Colon (tissue), 2 donors: ENCODE data around the gene CTBP2.

Experiments
- FAIRE-seq: peaks from 2 replicates; lab custom pipeline; 2012; peaks lifted over from hg19 to GRCh38; lab: Jason Lieb, UNC
- donor health status: control.
- donor health status: control.

CTBP2 gene

DNA sequence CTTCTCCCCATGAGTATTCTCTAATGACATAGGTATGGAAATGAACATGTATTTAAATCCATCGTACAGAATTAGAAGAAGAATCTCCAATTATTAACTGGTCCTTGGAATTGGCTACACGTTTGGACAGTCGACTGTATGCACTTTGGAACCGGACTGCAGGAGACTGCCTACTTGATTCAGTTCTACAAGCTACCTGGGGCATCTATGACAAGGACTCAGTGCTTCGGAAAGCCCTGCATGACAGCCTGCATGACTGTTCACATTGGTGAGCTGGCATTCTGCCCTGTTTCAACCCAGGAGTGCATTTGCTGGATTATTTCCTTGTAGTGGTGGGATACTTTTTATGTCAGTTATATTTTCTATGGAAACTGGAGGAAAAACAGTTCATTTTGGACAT, 186.2 kb downstream of the CTBP2 start:
- no peak for FAIRE-seq

- no peak for FAIRE-seq
Observed at GRCh38 chr10:124972637-124973036, 187.7 kb downstream of the CTBP2 start.

DNA sequence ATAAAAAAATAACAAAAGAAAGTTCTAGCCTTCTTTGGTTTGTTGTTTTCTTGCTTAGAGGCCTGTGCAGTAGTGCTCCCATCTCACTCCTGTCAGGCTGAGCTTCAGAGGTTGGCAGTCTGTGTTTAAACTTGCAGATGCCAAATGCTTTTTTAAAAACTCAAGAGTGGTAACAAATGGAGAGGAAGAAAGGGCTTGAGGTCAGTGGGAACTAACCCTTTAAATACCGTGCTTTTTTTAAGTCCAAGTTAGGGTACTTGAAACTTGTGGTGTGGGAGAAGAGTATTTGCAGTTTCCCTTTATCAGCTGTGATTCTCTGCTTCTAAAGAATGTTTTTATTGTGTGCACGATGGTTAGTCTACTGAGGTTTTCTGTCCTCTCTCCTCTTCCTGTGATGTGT, 189.1 kb downstream of the CTBP2 start:
- no peak for FAIRE-seq

DNA sequence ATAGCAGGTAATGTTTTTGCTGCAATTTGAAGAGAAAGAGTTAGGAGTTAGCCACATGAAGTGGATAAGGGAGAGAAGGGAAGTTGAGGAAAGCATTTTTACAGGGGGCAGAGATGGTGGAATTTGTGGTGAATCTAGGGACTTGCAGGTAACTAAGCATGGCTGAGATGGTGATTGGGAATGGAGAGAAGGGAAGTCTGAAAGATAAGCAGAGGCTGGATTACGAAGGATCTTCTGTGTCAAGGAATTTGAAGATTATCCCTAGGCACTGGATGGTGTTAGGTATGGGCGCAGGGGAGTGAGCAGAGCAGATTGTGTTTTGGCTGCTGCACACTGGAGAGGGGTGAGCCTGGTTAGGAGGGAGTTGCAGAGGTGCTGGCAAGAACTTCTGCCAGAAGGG, 193.1 kb downstream of the CTBP2 start:
- no peak for FAIRE-seq

DNA sequence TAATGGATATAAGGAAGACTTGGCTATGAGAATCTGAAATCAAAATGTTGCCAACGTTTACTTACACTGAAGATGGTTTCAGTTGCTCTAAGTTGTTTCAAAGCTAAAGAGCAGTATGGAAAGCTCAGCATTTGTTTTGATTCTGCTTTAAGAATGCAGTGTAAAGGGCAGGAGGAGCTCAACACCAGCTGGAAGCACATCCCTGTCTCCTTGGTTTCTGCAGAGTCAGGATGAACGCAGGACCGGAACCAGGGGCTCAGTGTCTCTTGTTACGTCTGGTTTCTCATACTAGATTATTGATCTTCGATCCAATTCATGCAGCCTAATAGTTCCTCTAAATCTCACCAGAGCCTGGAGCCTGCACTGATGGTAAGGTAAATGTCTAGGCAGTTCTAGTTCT, 194.4 kb downstream of the CTBP2 start:
- FAIRE-seq = no peak

GRCh38 chr10:124963866-124964720, 196.3 kb downstream of the CTBP2 start:
- FAIRE-seq = no peak

GRCh38 chr10:124962421-124962820, 197.9 kb downstream of the CTBP2 start:
- no peak for FAIRE-seq

GRCh38 chr10:124961248-124961570, 199.2 kb downstream of the CTBP2 start:
- no peak for FAIRE-seq

GRCh38 chr10:124959564-124959963, 200.8 kb downstream of the CTBP2 start:
- FAIRE-seq = no peak

- FAIRE-seq = no peak
Observed at GRCh38 chr10:124957404-124957947, 202.9 kb downstream of the CTBP2 start.

DNA sequence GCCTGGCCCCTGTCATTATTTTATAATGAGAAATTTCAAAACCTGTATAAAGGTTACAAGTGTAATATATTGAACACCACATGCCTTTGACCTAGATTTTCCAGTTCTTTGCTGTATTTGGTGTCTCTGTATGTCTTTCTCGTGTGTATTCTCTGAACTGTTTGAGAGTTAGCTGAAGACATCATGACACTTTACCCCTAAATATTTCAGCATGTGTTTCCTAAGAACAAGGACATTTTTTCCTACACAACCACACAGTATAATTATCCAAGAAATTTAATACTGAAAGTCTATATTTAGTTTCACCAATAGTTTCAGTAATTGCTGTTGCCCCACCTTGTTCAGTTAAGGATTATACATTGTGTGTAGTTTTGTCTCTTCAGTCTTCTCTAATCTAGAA, 203.6 kb downstream of the CTBP2 start:
- no peak for FAIRE-seq

- FAIRE-seq = no peak
Observed at GRCh38 chr10:124955868-124956267, 204.5 kb downstream of the CTBP2 start.

DNA sequence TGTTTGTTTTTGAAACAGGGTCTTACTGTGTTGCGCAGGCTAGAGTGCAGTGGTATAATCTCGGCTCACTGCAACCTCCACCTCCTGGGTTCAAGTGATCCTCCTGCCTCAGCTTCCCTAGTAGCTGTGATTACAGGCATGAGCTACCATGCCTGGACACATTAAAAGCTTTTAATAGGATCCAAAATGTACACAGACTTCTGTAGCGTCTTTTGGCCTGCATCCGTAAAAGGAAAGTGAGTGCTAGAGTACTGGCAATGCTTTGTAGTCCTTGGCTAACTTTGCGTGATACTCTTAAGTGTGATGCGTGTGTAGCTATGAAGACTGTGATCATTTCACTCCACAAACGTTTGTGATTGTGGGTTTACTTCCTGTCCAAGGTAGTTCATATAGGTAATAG, 205.1 kb downstream of the CTBP2 start:
- no peak for FAIRE-seq

- FAIRE-seq = no peak
Observed at GRCh38 chr10:124953421-124953820, 206.9 kb downstream of the CTBP2 start.

- no peak for FAIRE-seq
Observed at GRCh38 chr10:124952123-124952522, 208.2 kb downstream of the CTBP2 start.

DNA sequence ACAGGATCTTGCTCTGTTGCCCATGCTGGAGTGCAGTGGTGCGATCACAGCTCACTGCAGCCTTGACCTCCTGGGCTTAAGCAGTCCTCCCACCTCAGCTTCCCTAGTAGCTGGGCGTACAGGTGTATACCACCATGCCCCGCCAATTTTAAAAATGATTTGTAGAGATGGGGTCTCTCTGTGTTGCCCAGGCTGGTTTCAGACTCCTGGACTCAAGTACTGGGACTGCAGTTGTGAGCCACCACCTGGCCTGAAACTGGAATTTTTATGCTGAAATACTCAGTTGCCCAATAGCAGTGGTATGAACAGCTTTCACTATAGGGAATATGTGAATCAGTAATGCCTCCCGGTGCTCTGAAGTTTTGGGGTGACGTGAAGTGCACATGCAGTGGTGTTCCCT, 210.8 kb downstream of the CTBP2 start:
- no peak for FAIRE-seq

DNA sequence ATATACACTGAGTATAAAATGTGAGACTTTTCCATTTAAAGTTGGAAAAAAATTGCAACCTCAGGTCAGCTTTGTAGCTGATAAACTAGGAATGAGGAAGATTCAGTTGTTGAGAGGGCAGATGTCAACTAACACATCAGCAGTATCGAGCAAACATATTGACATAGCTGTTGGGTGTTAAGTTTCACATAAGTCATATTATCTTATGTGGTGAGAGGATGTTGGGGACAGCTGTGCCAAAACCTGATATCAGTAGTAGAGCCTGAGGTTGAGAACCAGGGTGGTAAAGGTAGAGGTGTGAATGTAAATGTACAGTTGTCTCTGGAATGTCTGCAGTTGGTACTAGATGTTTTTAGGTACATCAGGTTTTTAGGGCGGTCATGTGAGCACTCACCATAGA, 213.4 kb downstream of the CTBP2 start:
- no peak for FAIRE-seq

- FAIRE-seq = no peak
Observed at GRCh38 chr10:124944982-124945381, 215.4 kb downstream of the CTBP2 start.

DNA sequence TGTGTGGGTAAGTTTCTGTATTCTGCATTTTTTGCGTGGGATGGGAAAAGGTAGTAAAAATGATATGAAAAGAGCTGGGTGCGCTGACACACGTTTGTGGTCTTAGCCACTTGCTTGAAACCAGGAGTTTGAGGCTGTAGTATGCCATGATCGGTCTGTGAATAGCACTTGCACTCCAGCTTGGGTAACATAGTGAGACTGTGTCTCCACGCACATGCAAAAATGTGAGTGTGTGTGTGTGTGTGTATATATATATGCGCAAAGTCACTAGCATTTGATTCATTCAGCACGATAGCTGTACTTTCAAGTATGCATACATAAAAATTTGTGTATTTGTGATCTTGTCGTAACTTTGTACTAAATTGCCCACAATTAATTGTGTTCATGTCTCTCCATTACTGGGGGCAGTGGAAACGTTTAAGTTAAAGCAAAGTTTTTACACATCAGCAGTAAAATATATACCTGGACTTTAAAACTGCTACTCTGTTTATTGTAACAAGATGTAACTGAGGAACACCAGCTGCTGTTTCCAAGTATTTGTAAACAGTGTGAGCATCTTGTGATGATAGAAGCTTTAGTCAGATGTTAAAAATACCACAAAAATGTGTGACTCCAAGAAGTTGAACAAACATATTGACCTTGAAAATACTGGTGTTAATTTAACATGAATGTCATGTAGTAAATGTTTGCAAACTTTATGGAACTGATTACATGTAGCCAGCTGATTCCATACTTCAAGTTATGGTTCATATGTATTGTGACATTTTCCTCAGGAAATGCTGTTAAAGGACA, 216.9 kb downstream of the CTBP2 start:
- no peak for FAIRE-seq

- no peak for FAIRE-seq
Observed at GRCh38 chr10:124942317-124943169, 217.8 kb downstream of the CTBP2 start.

DNA sequence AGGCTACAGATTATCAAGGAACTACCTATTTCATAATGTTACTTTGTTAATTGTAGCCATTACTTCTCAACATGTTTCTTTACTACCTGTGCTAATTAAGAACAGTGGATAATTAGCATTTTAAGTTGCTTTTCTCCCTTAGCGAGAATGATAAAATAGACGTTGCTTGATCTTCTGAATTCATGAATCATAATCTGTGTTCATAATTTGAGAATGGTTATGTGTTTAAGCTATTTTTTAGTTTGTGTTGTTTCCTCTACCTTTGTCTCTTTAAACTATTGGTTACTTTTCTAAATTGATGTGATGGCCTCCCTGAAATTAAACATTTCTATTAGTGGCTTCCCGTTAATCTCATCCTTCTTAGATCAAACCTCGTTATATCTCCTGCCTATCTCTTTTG, 218.5 kb downstream of the CTBP2 start, which contains the start of gene ZRANB1:
Gene ZRANB1, plus strand, starts transcription at position 301 of the 400 bp plus-strand sequence. CDS start 371 bp downstream, outside the sequence.
- no peak for FAIRE-seq

GRCh38 chr10:124939290-124939689, 221.1 kb downstream of the CTBP2 start:
- FAIRE-seq = no peak
